Type B pancreatic cell (in vitro differentiated cells): ENCODE results near the gene RAD52. TPM values are rescaled to one million over a fixed set of nuclear protein-coding genes. Genes with fewer than 3 reads are reported as not detected.

ENCODE experiments used
- DNase-seq: peaks from one replicate; pipeline ENCODE4 v3.0.0; 2021; ENCODE audit warnings: mixed read lengths; ENCODE audit not compliant: unreplicated experiment; ENCODE audit errors: extremely low spot score
- H3K27ac Mint-ChIP-seq: 2 replicates; pipeline ENCODE4 v1.8.0; 2021; ENCODE audit warnings: mild to moderate bottlenecking, mixed read lengths
- H3K27me3 Mint-ChIP-seq: 2 replicates; pipeline ENCODE4 v1.8.0; 2021; ENCODE audit warnings: mixed read lengths
- H3K36me3 Mint-ChIP-seq: 2 replicates; pipeline ENCODE4 v1.8.0; 2021; ENCODE audit warnings: mixed read lengths
- H3K4me1 Mint-ChIP-seq: one replicate; pipeline ENCODE4 v1.8.0; 2021; ENCODE audit warnings: mixed read lengths; ENCODE audit not compliant: unreplicated experiment
- H3K4me3 Mint-ChIP-seq: 2 replicates; pipeline ENCODE4 v1.8.0; 2021; ENCODE audit warnings: mild to moderate bottlenecking, mixed read lengths
- H3K9me3 Mint-ChIP-seq: 2 replicates; pipeline ENCODE4 v1.8.0; 2021; ENCODE audit warnings: mixed read lengths
- CTCF ChIP-seq: fragments of 200-600 bp; sonication (generic); conservative IDR thresholded peaks from 2 replicates; pipeline ENCODE4 v1.5.0; 2021; ENCODE audit warnings: antibody characterized with exemption, mild to moderate bottlenecking
- total RNA-seq: library from RNA; stranded (reverse); gene quantifications from 2 replicates; pipeline ENCODE4 v1.2.1, GENCODE V29; 2021; ENCODE audit warnings: low replicate concordance

Gene RAD52
- total RNA-seq, 1 donor from 2014 or later, result 32.8 TPM

GRCh38 chr12:868722-869121 is 80.8 kb downstream of the RAD52 start:
- no peak for TF ChIP-seq CTCF
- no peak for DNase-seq
- Mint-ChIP-seq H3K27ac (no peak overlapping the region), H3K4me1 (no peaks in the 10 kb centered on the region), H3K4me3 (no peak overlapping the region), H3K36me3 (peaks cover 44% of the 10 kb centered on the region), H3K9me3 (no peaks in the 10 kb centered on the region), H3K27me3 (no peaks in the 10 kb centered on the region)

- Mint-ChIP-seq H3K27me3 (no peaks in the 10 kb centered on the region), H3K4me3 (no peak overlapping the region), H3K4me1 (no peaks in the 10 kb centered on the region), H3K27ac (no peak overlapping the region), H3K36me3 (peaks cover 43% of the 10 kb centered on the region), H3K9me3 (no peaks in the 10 kb centered on the region)
- DNase-seq, result no peak
- no peak for TF ChIP-seq CTCF
Measured at GRCh38 chr12:867905-868304, 81.6 kb downstream of the RAD52 start.

GRCh38 chr12:865614-866013 is 83.9 kb downstream of the RAD52 start:
- Mint-ChIP-seq H3K36me3 (peaks cover 55% of the 10 kb centered on the region), H3K4me3 (no peak overlapping the region), H3K27me3 (no peaks in the 10 kb centered on the region), H3K27ac (no peak overlapping the region), H3K9me3 (no peaks in the 10 kb centered on the region), H3K4me1 (no peaks in the 10 kb centered on the region)
- no peak for TF ChIP-seq CTCF
- DNase-seq, result no peak

GRCh38 chr12:863285-863684 is 86.2 kb downstream of the RAD52 start:
- Mint-ChIP-seq H3K9me3 (no peaks in the 10 kb centered on the region), H3K4me3 (no peak overlapping the region), H3K36me3 (peaks cover 61% of the 10 kb centered on the region), H3K27ac (no peak overlapping the region), H3K27me3 (no peaks in the 10 kb centered on the region), H3K4me1 (no peaks in the 10 kb centered on the region)
- no peak for TF ChIP-seq CTCF
- no peak for DNase-seq

GRCh38 chr12:862303-862911 is 87.1 kb downstream of the RAD52 start:
- H3K4me1 Mint-ChIP-seq, result no peaks in the 10 kb centered on the region
- H3K36me3 Mint-ChIP-seq, result peaks cover 58% of the 10 kb centered on the region
- no peak overlapping the region for H3K4me3 Mint-ChIP-seq
- DNase-seq, result no peak
- TF ChIP-seq CTCF, result no peak
- H3K9me3 Mint-ChIP-seq, result no peaks in the 10 kb centered on the region
- no peak overlapping the region for H3K27ac Mint-ChIP-seq
- no peaks in the 10 kb centered on the region for H3K27me3 Mint-ChIP-seq

Other genes with a start within 250 kb of the RAD52 start
- 132 and 209 TPM in 2 replicates for gene WNK1, start 197.1 kb downstream of the RAD52 start, total RNA-seq
- 62.8 and 83.5 TPM in 2 replicates for gene ERC1, start 41.5 kb upstream of the RAD52 start, total RNA-seq